B cell (primary cell): ENCODE data around the gene INO80D.

Experiments used
- EZH2 ChIP-seq: IDR thresholded peaks from 2 replicates; pipeline ENCODE4 v1.6.1; 2012; ENCODE audit warnings: borderline replicate concordance, low read depth, mild to moderate bottlenecking, moderate library complexity, low read length; ENCODE audit not compliant: insufficient read depth, poor library complexity, severe bottlenecking
- TF ChIP-seq, protein P1 (sequence below): fragments of 200-600 bp; IDR thresholded peaks from one replicate; pipeline ENCODE4 v1.8.0; 2022; ENCODE audit warnings: antibody characterized with exemption, mild to moderate bottlenecking

DNA sequence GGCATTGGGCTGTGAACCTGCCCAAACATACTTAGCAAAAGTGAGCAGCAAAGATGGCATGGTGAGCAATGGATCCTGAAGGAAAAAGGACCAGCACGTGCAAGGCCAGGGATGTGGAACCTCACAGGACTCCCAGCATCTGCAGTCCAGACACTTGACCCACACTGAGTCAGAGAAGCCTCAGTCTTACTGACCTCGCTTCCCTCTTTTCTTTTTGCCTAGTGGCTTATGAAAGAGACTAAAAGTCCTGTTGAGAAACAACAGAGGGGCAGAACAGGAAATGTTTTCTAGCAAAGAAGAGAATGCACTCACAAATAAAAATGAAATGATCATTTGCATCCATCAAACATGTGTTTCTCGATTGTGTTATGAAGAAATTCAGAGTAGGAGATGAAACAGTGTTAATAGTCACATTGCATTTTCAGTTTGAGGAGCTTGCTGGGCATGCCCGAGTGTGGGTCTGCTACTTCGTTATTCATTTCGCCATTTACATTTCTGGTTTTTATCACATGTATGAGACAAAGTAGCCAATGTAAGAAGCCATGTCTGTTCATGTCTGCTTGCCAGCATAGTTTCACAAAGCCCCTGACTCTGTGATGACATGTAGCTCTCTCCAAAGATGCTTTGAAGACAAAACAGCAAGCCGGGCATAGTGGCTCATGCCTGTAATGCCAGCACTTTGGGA, 118.4 kb downstream of the INO80D start:
- TF ChIP-seq, protein P1, sequence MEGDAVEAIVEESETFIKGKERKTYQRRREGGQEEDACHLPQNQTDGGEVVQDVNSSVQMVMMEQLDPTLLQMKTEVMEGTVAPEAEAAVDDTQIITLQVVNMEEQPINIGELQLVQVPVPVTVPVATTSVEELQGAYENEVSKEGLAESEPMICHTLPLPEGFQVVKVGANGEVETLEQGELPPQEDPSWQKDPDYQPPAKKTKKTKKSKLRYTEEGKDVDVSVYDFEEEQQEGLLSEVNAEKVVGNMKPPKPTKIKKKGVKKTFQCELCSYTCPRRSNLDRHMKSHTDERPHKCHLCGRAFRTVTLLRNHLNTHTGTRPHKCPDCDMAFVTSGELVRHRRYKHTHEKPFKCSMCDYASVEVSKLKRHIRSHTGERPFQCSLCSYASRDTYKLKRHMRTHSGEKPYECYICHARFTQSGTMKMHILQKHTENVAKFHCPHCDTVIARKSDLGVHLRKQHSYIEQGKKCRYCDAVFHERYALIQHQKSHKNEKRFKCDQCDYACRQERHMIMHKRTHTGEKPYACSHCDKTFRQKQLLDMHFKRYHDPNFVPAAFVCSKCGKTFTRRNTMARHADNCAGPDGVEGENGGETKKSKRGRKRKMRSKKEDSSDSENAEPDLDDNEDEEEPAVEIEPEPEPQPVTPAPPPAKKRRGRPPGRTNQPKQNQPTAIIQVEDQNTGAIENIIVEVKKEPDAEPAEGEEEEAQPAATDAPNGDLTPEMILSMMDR, result no peak
- no peak for TF ChIP-seq EZH2
